GM21737 (cell line): ENCODE results near the gene LSR.

Experiments used
- ATAC-seq: cut with Tn5 transposase; IDR thresholded peaks from one replicate; pipeline ENCODE4 v1.9.1; 2021; ENCODE audit warnings: mild to moderate bottlenecking, moderate library complexity; ENCODE audit not compliant: unreplicated experiment

LSR gene, protein sequence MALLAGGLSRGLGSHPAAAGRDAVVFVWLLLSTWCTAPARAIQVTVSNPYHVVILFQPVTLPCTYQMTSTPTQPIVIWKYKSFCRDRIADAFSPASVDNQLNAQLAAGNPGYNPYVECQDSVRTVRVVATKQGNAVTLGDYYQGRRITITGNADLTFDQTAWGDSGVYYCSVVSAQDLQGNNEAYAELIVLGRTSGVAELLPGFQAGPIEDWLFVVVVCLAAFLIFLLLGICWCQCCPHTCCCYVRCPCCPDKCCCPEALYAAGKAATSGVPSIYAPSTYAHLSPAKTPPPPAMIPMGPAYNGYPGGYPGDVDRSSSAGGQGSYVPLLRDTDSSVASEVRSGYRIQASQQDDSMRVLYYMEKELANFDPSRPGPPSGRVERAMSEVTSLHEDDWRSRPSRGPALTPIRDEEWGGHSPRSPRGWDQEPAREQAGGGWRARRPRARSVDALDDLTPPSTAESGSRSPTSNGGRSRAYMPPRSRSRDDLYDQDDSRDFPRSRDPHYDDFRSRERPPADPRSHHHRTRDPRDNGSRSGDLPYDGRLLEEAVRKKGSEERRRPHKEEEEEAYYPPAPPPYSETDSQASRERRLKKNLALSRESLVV

DNA sequence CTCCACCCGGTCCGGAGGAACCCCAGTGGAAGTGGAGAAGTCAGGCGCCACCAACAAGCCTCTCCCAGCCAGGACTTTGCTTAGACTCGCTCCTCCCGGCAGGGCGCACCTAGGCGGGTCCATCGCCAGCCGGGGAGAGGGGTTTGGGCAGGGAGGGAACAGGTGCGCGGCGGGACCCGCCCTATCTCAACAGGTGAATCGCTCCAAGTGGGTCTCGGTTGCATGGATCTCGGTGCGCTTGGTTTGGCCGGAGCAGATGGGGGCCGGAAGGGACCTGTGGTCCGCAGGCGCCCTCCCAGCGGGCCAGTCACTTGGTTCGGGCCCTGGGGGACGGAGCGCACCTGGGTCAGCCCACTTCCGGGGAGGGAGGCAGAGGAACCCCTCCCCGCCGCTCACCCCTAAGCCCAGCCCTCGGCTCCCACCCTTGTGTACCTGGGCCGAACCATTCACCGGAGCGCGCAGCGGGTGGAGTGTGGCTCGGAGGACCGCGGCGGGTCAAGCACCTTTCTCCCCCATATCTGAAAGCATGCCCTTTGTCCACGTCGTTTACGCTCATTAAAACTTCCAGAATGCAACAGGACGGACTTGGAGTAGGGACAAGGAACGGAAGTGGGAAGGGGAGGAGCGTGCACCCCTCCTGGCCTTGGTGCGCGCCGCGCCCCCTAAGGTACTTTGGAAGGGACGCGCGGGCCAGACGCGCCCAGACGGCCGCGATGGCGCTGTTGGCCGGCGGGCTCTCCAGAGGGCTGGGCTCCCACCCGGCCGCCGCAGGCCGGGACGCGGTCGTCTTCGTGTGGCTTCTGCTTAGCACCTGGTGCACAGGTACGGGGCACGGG, at the start of gene LSR:
TSS of gene LSR (plus strand) at position 693 of the 836 bp plus-strand sequence. CDS start at position 714, 21 bp downstream.
- peak; percentile 76 for ATAC-seq

DNA sequence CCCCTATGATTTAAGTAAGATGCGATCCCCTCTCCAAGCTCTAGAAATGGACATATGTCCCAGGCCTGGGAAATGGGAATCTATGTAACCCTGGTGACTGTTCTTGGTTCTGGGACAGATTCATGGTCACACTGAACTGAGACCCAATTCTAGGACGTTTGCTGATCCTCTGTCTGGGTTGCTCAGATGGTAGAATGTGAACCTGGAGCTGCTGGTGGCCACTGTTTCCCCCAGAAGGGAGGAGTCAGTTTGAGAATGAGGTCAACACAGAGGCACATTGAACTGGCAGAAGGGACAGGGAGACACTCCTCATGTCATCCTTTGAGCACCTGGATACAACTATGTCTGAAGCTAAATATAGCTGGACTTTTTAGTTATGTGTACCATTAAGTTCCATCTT, 49.3 kb upstream of the LSR start:
- no peak for ATAC-seq

GRCh38 chr19:35202722-35203688, 45.8 kb upstream of the LSR start:
- ATAC-seq: no peak

DNA sequence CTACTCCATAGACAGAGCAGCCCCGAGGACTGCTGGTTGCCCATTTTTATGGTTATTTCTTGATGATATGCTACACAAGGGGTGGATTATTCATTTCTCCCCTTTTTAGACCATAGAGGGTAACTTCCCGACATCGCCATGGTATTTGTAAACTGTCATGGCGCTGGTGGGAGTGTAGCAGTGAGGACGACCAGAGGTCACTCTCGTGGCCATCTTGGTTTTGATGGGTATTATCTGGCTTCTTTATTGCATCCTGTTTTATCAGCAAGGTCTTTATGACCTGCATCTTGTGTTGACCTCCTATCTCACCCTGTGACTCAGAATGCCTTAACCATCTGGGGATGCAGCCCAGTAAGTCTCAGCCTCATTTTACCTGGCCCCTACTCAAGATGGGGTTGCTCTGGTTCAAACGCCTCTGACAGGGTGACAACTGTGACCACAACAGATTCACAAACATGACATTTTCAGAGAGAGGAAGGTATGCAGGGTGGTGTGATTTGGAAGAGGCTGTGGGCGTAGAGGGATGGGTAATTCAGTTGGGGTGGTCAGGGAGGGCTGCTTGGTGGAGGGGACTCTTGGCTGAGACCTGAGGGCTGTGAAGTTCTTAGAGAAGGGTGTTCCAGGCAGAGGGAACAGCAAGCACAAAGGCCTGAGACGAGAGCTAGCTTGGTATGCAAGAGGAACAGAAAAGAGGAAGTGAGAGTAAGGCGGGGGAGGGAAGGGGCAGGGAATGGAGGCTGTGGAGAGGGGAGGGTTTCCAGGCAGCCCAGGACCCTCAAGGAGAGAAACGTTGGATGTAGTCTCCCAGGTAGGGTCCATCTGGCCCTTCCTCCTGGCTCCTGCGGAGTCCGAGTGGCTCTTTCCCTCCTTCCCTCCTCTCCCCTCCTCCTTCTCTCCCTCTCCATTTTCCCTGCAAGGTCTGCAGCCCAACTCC, 43.7 kb upstream of the LSR start:
- peak; percentile 62 for ATAC-seq

- ATAC-seq: peak; percentile 8
Measured at GRCh38 chr19:35205733-35206323, 43.0 kb upstream of the LSR start.

- ATAC-seq: peak; percentile 39
Measured at GRCh38 chr19:35206379-35206778, 42.4 kb upstream of the LSR start.

GRCh38 chr19:35206855-35207254, 41.9 kb upstream of the LSR start:
- no peak for ATAC-seq

GRCh38 chr19:35207391-35207871, 41.4 kb upstream of the LSR start:
- no peak for ATAC-seq

DNA sequence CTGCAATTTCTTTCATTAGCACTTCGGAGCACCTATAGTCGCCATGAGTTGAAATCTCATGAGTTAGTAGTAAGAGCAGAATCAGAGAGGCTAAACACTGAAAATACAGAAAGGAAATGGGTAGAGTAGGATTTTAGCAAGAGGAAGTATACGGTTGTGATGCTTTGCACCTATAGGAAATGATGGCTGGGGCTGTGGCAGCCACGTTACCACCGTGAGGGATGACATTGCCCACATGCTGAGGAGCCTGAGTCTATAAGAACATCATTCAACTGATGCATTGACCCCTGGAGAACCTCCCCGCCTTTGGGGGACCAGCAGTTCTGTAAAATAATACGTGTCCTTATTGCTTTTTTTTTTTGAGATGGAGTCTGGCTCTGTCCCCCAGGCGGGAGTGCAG, 40.7 kb upstream of the LSR start:
- ATAC-seq: no peak

DNA sequence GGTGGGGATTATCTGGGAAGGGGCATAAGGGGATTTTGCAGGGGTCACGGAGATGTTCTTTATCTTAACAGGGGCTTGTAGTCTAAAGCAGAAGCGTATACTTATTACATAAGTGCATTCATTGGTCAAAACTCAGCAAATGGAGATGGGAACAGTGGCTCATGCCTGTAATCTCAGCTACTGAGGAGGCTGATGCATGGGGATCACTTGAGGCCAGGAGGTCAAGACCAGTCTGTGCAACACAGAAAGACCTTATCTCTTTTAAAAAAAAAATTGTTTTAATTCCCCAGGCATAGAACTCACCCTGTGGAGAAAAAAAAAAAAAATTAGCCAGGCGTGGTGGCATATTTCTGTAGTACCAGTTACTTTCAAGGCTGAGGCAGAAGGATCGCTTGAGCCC, 39.2 kb upstream of the LSR start:
- ATAC-seq: no peak

GRCh38 chr19:35211545-35212230, 37.1 kb upstream of the LSR start:
- no peak for ATAC-seq

DNA sequence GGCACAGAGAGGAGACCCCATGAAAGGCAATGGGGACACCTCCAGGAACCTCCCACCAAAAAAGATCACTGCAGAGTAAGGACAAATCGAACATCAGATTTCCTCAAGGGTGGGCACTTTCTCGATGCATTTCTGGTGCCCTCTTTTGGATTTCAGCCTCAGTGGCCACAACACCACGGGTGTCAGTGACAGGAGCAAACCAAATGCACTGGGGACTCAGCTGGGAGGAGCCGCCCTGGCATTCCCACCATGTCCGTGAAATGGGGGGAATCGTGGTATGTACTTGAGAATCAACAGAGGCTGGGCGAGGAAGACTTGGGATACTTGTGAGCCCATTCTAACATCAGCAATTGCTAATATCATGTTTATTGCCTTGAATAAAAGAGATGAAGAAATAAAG, 36.6 kb upstream of the LSR start:
- ATAC-seq: no peak

DNA sequence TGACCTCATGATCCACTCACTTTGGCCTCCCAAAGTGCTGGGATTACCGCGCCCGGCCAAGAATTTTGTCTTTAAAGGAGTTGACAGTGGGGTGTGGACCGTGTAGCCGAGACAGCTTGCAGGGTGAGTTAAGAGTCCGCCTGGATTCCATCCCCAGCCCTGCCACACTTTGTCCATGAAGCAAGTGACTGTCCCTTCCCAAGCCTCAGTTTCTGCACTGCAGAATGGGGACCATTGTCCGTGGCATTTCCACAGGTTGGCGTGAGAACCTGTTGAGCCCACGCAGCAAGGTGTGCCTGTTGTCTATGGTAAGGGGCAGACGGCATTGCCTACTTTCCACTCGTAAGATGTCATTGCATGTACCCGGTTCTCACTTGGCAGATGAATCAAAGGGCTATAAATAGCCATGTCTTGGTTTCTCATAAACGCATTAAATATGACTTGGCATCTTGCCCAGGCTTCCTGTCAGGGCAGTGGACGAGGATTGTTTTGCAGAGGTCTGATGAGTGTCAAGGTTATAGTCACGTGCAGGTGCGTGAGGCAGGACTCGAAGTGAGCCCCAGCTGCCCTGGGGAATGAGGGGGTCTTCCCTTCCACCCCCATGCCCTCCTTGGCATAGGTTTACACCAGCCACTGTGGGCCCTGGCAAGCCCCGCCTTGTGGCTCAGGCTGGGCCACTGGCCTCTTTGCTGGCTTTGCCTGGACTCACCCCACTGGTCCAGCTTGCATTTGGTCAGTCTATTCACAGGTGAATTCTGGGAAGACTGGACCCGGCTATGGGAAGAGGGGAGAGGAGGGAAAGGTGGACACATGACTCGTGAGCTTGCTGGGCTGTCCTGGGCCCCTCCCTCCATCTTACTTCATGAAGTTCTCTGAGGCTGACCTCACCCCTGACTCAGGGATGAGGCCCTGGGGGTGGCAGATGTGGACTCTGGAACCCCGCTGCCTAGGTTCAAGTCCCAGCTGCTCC, 34.9 kb upstream of the LSR start:
- peak; percentile 55 for ATAC-seq

- no peak for ATAC-seq
Measured at GRCh38 chr19:35214766-35215422, 33.9 kb upstream of the LSR start.

- ATAC-seq: no peak
Measured at GRCh38 chr19:35216016-35216832, 32.6 kb upstream of the LSR start.
